HFF-Myc (cell line): ENCODE results near the gene FAM3B.

Source experiments
- DNase-seq: peaks from one replicate; pipeline ENCODE4 v3.0.0-alpha.2; 2011; ENCODE audit warnings: low read depth; ENCODE audit errors: extremely low read depth
- H3K4me3 ChIP-seq: replicated peaks from 2 replicates; pipeline ENCODE4 v1.5.1; 2011; ENCODE audit warnings: low read depth, mild to moderate bottlenecking, control low read depth, low read length
- TF ChIP-seq, protein P1 (sequence below): IDR thresholded peaks from 2 replicates; pipeline ENCODE4 v1.5.1; 2012; ENCODE audit warnings: mild to moderate bottlenecking, low read depth, low read length, control low read depth; ENCODE audit errors: missing control alignments

The FAM3B gene

DNA sequence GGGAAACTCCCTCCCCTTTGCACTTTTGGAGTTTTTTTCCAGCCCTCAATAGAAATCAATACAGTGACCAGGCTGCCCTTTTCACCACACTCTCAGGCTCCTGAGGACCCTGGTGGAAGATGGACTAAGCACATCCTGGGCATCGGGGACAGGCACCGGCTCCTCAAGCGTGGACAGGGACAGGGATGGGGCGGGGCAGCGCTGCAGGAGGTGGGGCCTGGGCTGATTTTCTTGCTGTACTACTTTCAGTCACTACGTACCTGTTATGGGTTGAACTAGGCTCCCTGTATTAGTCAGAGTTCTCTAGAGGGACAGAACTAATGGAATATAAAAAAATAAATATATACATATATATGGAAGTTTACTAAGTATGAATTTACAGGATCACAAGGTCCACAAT, 47.7 kb downstream of the FAM3B start:
- TF ChIP-seq, protein P1, sequence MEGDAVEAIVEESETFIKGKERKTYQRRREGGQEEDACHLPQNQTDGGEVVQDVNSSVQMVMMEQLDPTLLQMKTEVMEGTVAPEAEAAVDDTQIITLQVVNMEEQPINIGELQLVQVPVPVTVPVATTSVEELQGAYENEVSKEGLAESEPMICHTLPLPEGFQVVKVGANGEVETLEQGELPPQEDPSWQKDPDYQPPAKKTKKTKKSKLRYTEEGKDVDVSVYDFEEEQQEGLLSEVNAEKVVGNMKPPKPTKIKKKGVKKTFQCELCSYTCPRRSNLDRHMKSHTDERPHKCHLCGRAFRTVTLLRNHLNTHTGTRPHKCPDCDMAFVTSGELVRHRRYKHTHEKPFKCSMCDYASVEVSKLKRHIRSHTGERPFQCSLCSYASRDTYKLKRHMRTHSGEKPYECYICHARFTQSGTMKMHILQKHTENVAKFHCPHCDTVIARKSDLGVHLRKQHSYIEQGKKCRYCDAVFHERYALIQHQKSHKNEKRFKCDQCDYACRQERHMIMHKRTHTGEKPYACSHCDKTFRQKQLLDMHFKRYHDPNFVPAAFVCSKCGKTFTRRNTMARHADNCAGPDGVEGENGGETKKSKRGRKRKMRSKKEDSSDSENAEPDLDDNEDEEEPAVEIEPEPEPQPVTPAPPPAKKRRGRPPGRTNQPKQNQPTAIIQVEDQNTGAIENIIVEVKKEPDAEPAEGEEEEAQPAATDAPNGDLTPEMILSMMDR, result no peak
- DNase-seq, result no peak

DNA sequence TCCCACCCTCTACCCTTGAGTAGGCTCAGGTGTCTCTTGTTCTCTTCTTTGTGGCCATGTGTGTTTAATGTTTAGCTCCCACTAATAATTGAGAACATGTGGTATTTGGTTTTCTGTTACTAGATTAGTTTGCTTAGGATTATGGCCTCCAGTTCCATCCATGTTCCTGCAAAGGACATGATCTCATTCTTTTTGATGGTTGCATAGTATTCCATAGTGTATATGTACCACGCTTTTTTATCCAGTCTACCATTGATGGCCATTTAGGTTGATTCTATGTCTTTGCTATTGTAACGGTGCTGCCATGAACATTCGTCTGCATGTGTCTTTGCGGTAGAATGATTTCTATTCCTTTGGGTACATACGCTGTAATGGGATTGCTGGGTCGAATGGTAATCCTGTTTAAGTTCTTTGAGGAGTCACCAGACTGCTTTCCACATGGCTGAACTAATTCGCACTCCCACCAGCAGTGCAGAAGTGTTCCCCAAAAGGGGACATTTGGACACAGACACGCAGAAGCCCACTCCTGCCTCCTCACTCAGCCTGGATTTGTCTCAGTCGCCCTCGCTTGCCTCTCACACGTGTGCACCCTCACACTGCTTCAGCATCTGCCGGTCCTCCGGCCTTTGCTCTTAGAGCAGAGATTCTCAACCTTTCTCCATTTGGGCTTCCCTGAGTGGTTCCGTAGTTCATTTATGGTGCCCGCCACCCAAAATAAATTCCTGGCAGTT, 48.9 kb downstream of the FAM3B start:
- H3K4me3 ChIP-seq, result no peak overlapping the region
- TF ChIP-seq, protein P1, result no peak
- no peak for DNase-seq

More for the DNA sequence above, 47.7 kb downstream of the FAM3B start:
- no peak overlapping the region for H3K4me3 ChIP-seq

DNA sequence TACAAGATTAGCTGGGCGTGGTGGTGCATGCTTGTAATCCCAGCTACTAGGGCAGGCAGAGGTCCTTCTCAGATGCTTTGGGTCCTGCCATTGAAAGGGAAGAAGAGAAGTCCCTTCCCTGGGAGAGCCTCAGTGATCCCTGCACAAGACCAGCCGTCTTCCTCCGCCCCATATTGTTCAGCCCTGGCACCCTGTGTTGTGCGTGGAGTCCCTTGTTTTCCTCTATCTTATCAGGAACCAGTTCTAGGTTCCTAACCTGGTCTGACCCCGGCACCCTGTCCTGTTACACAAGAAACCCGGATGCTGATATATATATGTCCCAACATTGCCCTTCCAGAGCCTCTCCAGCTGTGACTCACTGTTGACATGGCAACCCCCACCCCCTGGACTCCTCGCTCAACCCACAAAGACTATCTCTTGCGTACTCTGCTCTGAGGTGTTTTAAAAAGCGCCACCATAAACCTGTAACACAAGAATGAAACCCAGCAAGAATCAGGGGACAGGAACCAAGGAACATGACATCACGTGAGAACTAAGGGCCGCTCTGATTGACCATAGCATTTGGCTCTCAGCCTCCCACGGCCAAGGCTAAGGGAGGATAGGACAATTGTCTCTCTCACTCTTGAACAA, 50.0 kb downstream of the FAM3B start:
- no peak overlapping the region for H3K4me3 ChIP-seq
- DNase-seq, result no peak
- TF ChIP-seq, protein P1, result no peak

GRCh38 chr21:41367301-41367944, 50.8 kb downstream of the FAM3B start:
- no peak overlapping the region for H3K4me3 ChIP-seq
- TF ChIP-seq, protein P1, result no peak
- DNase-seq, result no peak

- TF ChIP-seq, protein P1, result no peak
- DNase-seq, result no peak
- H3K4me3 ChIP-seq, result no peak overlapping the region
These were observed 51.5 kb downstream of the FAM3B start for GRCh38 chr21:41367945-41368734.

DNA sequence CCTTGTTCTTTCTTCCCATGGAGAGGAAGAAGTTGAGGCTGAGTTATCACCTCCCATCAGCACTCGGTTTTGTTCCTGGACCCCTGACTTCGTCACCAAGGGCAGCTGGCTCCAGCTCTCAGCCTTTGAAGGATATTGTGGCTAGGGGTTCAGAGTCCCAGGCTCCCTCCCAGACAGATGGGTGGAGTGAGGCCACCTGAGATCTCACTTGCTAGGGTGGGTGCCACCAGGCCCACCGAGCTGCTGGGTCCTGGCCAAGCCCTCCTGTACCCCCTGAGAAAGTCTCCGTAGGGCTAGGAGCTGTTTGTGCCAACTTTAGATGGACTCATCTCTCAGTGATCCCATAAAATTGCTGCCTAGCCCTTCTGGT, 52.1 kb downstream of the FAM3B start:
- DNase-seq, result no peak
- H3K4me3 ChIP-seq, result no peak overlapping the region
- TF ChIP-seq, protein P1, result no peak
